PC-9 (cell line): Measurements from ENCODE around the gene KLF14. TPM values are rescaled to one million over a fixed set of nuclear protein-coding genes. Genes with fewer than 3 reads are reported as not detected.
"Not testable (repeated sequence)": the region's sequence is repeated elsewhere in the genome, so short reads cannot be mapped to it uniquely, and the experiment has no call there.

Experiments
- BruUV-seq: library from RNA; stranded (reverse); fragments of 400-500 nt; replicated peaks from 2 replicates; lab custom pipeline; 2021; lab: Mats Ljungman, UMichigan
- CTCF ChIA-PET: fragments of 300-600 bp; sonication (Branson Sonifier 250); formaldehyde crosslinking; loops from one replicate; lab custom pipeline; 2022; ENCODE audit warnings: antibody characterized with exemption; lab: Charles Lee
- POLR2A ChIA-PET: fragments of 300-600 bp; sonication (Branson Sonifier 250); formaldehyde crosslinking; loops from one replicate; lab custom pipeline; 2022; ENCODE audit warnings: antibody characterized with exemption; ENCODE audit not compliant: unreplicated experiment; lab: Charles Lee
- DNase-seq, 2 experiments: peaks; one replicate each; pipeline versions ENCODE4 v3.0.0 to v3.0.0-alpha.2; 2015 to 2022; ENCODE audit warnings: mixed read lengths in 1 of 2
- H2AFZ ChIP-seq: fragments of 200-600 bp; sonication (generic); 2 replicates; pipeline ENCODE4 v1.8.1; 2017; ENCODE audit warnings: antibody characterized with exemption
- H3F3A ChIP-seq: fragments of 200-600 bp; sonication (generic); 2 replicates; pipeline ENCODE4 v1.8.1; 2017; ENCODE audit warnings: antibody characterized with exemption, mild to moderate bottlenecking, low read depth; ENCODE audit not compliant: insufficient read depth
- H3K27ac ChIP-seq: fragments of 200-600 bp; sonication (generic); 2 replicates; pipeline ENCODE4 v1.6.1; 2016; ENCODE audit warnings: mixed run types
- H3K27me3 ChIP-seq: fragments of 200-600 bp; sonication (generic); 2 replicates; pipeline ENCODE4 v1.6.1; 2016; ENCODE audit warnings: low read depth, mixed run types; ENCODE audit not compliant: insufficient read depth
- H3K36me3 ChIP-seq: fragments of 200-600 bp; sonication (generic); 2 replicates; pipeline ENCODE4 v1.6.1; 2016; ENCODE audit warnings: low read depth, mixed run types
- H3K4me1 ChIP-seq: fragments of 200-600 bp; sonication (generic); replicated peaks from 2 replicates; pipeline ENCODE4 v1.6.1; 2016; ENCODE audit warnings: mixed run types; ENCODE audit not compliant: insufficient read depth
- H3K4me2 ChIP-seq: fragments of 200-600 bp; sonication (generic); 2 replicates; pipeline ENCODE4 v1.6.1; 2017; ENCODE audit warnings: mixed run types
- H3K4me3 ChIP-seq: fragments of 200-600 bp; sonication (generic); 2 replicates; pipeline ENCODE4 v1.6.1; 2016; ENCODE audit warnings: mixed run types
- H3K79me2 ChIP-seq: fragments of 200-600 bp; sonication (generic); 2 replicates; pipeline ENCODE4 v1.6.1; 2017; ENCODE audit warnings: low read depth, mixed run types
- H3K9me2 ChIP-seq: fragments of 200-600 bp; sonication (generic); 2 replicates; pipeline ENCODE4 v1.8.1; 2017; ENCODE audit warnings: mild to moderate bottlenecking; ENCODE audit not compliant: insufficient read depth
- H3K9me3 ChIP-seq: fragments of 200-600 bp; sonication (generic); 2 replicates; pipeline ENCODE4 v1.8.1; 2016; ENCODE audit warnings: low read depth; ENCODE audit not compliant: insufficient read depth
- H4K20me1 ChIP-seq: fragments of 200-600 bp; sonication (generic); 2 replicates; pipeline ENCODE4 v1.8.1; 2017; ENCODE audit not compliant: insufficient read depth
- CTCF ChIP-seq: fragments of 200-600 bp; sonication (generic); conservative IDR thresholded peaks from 2 replicates; pipeline ENCODE4 v1.6.1; 2017; ENCODE audit warnings: mixed run types, antibody characterized with exemption, mild to moderate bottlenecking, moderate library complexity
- EZH2 ChIP-seq: fragments of 200-600 bp; sonication (generic); IDR thresholded peaks from 2 replicates; pipeline ENCODE4 v1.8.0; 2017; ENCODE audit warnings: antibody characterized with exemption, low read depth
- intact Hi-C: fragments of 100-400 bp; cut with micrococcal nuclease; formaldehyde crosslinking; loops from one replicate; pipeline ENCODE4 v1.10.0; 2022; ENCODE audit not compliant: unreplicated experiment
- total RNA-seq: library from RNA; stranded (reverse); gene quantifications from 2 replicates; pipeline ENCODE4 v1.2.3, GENCODE V29; 2021

Gene KLF14
- total RNA-seq, 1 experiment from 2014 or later: not detected

- Histone ChIP-seq H3K27me3 (no peaks in the 10 kb centered on the region), H3K9me2 (no peaks in the 10 kb centered on the region), H3K36me3 (no peaks in the 10 kb centered on the region), H3K27ac (no peak overlapping the region), H3K4me3 (no peak overlapping the region), H4K20me1 (no peaks in the 10 kb centered on the region), H3F3A (no peaks in the 10 kb centered on the region), H3K9me3 (peaks cover 3% of the 10 kb centered on the region; the same call in 1 of the 2 replicates), H3K4me2 (no peak overlapping the region), H3K79me2 (no peaks in the 10 kb centered on the region), H3K4me1 (no peaks in the 10 kb centered on the region), H2AFZ (no peak overlapping the region)
- CTCF ChIA-PET: interaction anchor here (0.5 kb wide), 1 partner anchor 34 kb away, joined by 4 read pairs; no protein-coding TSS in a partner anchor
- intact Hi-C loops: no loop called here
- TF ChIP-seq CTCF (no peak), EZH2 (no peak)
- no peak for DNase-seq
- POLR2A ChIA-PET: no interaction called here
- BruUV-seq: no TSS peak
Measured at GRCh38 chr7:130768854-130769253, 34.8 kb upstream of the KLF14 start.

GRCh38 chr7:130764569-130764968 lies 30.6 kb upstream of the KLF14 start:
- H3K4me2 ChIP-seq, H3K4me3 ChIP-seq, H3K27me3 ChIP-seq, H3K79me2 ChIP-seq, H3F3A ChIP-seq, DNase-seq, H2AFZ ChIP-seq, H3K36me3 ChIP-seq, H3K4me1 ChIP-seq, H3K9me3 ChIP-seq, H4K20me1 ChIP-seq, POLR2A ChIA-PET, H3K27ac ChIP-seq, BruUV-seq, CTCF ChIA-PET, intact Hi-C loops, H3K9me2 ChIP-seq: not testable (repeated sequence)

- H3K9me3 ChIP-seq: no peaks in the 10 kb centered on the region
- no peaks in the 10 kb centered on the region for H3K4me1 ChIP-seq
- no peaks in the 10 kb centered on the region for H3K27me3 ChIP-seq
- peak; percentile 95 for TF ChIP-seq CTCF
- no peak for TF ChIP-seq EZH2
- ChIA-PET CTCF (interaction anchor here (0.5 to 1.6 kb wide), 8 partner anchors 74 to 1460 kb away, joined by 3 to 12 read pairs (median 3); partner anchors contain the start of gene KLHDC10), POLR2A (interaction anchor here (0.5 to 0.7 kb wide), 6 partner anchors 10 to 708 kb away, joined by 4 to 9 read pairs (median 5); partner anchors contain the start of gene COPG2)
- DNase-seq: peak in 1 of 2 experiments; percentile 50
- H3K4me3 ChIP-seq: no peak overlapping the region
- no peaks in the 10 kb centered on the region for H3K36me3 ChIP-seq
- no peaks in the 10 kb centered on the region for H3K9me2 ChIP-seq
- H3F3A ChIP-seq: no peaks in the 10 kb centered on the region
- no peak overlapping the region for H2AFZ ChIP-seq
- no peak overlapping the region for H3K4me2 ChIP-seq
- intact Hi-C loops: loop anchor here (1.0 to 5.0 kb wide), 2 partner anchors 516 to 686 kb away; no protein-coding TSS in a partner anchor
- no peaks in the 10 kb centered on the region for H3K79me2 ChIP-seq
- no peaks in the 10 kb centered on the region for H4K20me1 ChIP-seq
- H3K27ac ChIP-seq: no peak overlapping the region
- no TSS peak for BruUV-seq
Measured at GRCh38 chr7:130758429-130759056, 24.5 kb upstream of the KLF14 start.
